OCI-LY1 (cell line): ENCODE data around the gene FAM156B.
"Not testable (repeated sequence)": the region's sequence is repeated elsewhere in the genome, so short reads cannot be mapped to it uniquely, and the experiment has no call there.

ENCODE experiments used
- EZH2 ChIP-seq: fragments of 200-600 bp; sonication (generic), shearing (Covaris generic); IDR thresholded peaks from 2 replicates; pipeline ENCODE4 v1.8.0; 2017; ENCODE audit warnings: borderline replicate concordance, mixed run types, mild to moderate bottlenecking, antibody characterized with exemption, low read length, moderate library complexity, mixed read lengths
- TF ChIP-seq, protein P1 (sequence below): fragments of 200-600 bp; sonication (generic), shearing (Covaris generic); IDR thresholded peaks from 2 replicates; pipeline ENCODE4 v1.5.1; 2017; ENCODE audit warnings: mild to moderate bottlenecking, antibody characterized with exemption, low read length, moderate library complexity, mixed read lengths

DNA sequence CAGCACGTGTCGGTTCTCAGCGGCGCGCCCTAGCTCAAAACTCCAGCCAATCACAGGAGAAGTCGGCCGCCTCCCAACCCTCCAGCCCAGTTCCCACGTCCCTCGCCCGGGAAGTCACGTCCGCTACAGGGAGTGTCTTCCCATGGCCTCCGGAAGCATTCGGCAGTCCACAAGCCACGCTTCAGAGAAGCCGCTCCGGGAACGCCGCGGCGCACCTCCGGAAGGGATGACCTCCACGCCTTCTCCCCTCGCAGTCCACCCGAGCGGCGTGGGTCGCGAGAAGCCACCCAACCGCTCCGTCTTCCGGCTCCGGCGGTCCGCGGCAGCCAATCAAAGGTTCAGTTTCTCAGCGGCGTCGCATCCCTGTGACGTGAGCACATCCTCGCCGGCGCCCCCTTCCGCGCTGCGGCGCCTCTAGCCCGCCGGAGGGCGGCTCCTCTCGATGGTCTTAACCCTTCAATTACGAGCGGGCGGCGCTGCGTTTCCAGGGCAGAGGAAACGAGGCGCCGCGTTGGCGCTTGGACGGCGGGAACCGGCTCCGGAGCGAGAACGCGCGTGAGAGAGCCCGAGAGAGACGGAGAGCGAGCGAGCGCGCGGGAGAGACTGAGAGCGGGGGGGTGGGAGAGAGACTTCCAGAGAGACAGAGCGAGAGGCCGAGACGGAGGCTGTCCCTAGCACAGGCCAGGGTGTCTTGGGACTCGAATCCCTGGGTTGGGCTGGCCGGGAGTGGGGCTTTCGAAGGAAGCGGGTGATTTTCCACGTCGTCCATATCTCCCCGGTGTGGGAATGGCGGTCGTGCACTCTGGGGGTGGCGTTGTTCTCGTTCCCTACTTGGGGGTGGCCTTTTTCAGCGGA is at the start of gene FAM156B:
- TF ChIP-seq, protein P1, sequence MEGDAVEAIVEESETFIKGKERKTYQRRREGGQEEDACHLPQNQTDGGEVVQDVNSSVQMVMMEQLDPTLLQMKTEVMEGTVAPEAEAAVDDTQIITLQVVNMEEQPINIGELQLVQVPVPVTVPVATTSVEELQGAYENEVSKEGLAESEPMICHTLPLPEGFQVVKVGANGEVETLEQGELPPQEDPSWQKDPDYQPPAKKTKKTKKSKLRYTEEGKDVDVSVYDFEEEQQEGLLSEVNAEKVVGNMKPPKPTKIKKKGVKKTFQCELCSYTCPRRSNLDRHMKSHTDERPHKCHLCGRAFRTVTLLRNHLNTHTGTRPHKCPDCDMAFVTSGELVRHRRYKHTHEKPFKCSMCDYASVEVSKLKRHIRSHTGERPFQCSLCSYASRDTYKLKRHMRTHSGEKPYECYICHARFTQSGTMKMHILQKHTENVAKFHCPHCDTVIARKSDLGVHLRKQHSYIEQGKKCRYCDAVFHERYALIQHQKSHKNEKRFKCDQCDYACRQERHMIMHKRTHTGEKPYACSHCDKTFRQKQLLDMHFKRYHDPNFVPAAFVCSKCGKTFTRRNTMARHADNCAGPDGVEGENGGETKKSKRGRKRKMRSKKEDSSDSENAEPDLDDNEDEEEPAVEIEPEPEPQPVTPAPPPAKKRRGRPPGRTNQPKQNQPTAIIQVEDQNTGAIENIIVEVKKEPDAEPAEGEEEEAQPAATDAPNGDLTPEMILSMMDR, result not testable (repeated sequence)
- not testable (repeated sequence) for TF ChIP-seq EZH2
